ENCODE measurements around the gene CIAO2B.

DNA sequence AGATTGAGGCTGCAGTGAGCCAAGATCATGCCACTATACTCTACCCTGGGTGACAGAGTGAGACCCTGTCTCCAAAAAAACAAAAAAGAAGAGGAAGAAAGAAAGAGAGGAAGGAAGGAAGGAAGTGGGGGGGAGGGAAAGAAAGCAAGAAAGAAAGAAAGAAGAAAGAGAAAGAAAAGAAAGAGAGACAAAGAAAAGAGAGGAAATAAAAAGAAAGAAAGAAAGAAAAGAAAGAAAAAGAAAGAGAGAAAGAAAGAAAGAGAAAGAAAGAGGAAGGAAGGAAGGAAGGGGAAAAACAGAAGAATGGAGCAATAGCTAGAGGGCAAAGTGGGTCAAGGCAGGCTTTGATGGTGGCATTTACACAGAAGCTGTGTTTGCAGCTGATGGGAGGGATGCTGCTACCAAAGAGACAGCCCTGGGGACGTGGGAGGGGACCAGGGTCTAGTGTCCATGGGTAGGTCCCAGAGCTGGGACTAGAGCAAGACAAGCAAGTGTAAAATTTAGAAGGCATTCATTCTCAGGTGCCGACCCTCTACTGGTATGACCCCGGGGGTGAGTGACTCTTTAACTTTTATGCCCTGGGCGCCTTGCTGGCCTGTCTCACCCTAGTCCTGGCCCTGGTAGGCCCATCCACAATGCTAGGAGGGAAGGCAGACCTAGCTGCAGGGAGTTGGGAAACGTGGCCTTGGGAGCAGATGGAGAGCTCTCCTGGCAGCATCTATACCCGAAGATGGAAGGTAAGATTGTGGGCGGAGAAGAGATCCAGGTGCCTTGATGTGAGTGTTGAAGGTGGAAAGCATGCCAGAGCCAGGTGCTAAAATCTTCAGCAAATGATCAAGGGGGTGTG lies 24.9 kb upstream of the CIAO2B start:
- TF ChIP-seq, protein P1, sequence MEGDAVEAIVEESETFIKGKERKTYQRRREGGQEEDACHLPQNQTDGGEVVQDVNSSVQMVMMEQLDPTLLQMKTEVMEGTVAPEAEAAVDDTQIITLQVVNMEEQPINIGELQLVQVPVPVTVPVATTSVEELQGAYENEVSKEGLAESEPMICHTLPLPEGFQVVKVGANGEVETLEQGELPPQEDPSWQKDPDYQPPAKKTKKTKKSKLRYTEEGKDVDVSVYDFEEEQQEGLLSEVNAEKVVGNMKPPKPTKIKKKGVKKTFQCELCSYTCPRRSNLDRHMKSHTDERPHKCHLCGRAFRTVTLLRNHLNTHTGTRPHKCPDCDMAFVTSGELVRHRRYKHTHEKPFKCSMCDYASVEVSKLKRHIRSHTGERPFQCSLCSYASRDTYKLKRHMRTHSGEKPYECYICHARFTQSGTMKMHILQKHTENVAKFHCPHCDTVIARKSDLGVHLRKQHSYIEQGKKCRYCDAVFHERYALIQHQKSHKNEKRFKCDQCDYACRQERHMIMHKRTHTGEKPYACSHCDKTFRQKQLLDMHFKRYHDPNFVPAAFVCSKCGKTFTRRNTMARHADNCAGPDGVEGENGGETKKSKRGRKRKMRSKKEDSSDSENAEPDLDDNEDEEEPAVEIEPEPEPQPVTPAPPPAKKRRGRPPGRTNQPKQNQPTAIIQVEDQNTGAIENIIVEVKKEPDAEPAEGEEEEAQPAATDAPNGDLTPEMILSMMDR (IDR thresholded peaks at IDR 0.05), result no peak
- no peak for TF ChIP-seq POLR2A (IDR thresholded peaks at IDR 0.05)

Data from ovary (tissue), 3 donors.